ENCODE results near the gene NT5C2. TPM values are rescaled to one million over a fixed set of nuclear protein-coding genes. Genes with fewer than 3 reads are reported as not detected.

NT5C2 gene
- total RNA-seq, 1 donor from 2014 or later: 113 TPM

GRCh38 chr10:103077491-103078308, 115.4 kb downstream of the NT5C2 start:
- no peak overlapping the region for H3K27ac Mint-ChIP-seq (ENCODE audit: unreplicated experiment)
- no peak for DNase-seq (ENCODE audit: low read depth)

GRCh38 chr10:103077020-103077419, 116.1 kb downstream of the NT5C2 start:
- H3K36me3 Mint-ChIP-seq (ENCODE audit: low read depth, unreplicated experiment): peaks cover 16% of the 10 kb centered on the region
- H3K4me1 Mint-ChIP-seq (ENCODE audit: low read depth, unreplicated experiment): no peaks in the 10 kb centered on the region
- no peaks in the 10 kb centered on the region for H3K9me3 Mint-ChIP-seq (ENCODE audit: unreplicated experiment)
- H2AFZ ChIP-seq (ENCODE audit: low read depth, low read length): no peak overlapping the region
- H3K4me1 ChIP-seq (ENCODE audit: insufficient read depth, low read length): no peaks in the 10 kb centered on the region
- H3K4me2 ChIP-seq (ENCODE audit: low read length): no peak overlapping the region
- no peak overlapping the region for H3K27ac ChIP-seq (ENCODE audit: low read depth, low read length)
- H4K20me1 ChIP-seq (ENCODE audit: insufficient read depth, low read length): no peaks in the 10 kb centered on the region
- H3K36me3 ChIP-seq (ENCODE audit: insufficient read depth, low read length): no peaks in the 10 kb centered on the region
- no peak overlapping the region for H3K9ac ChIP-seq (ENCODE audit: low read length)
- no peaks in the 10 kb centered on the region for H3K9me3 ChIP-seq (ENCODE audit: insufficient read depth, low read depth, low read length)
- no peaks in the 10 kb centered on the region for H3K27me3 ChIP-seq (ENCODE audit: insufficient read depth, low read length)
- no peak for DNase-seq (ENCODE audit: low read depth)
- H3K27ac Mint-ChIP-seq (ENCODE audit: unreplicated experiment): no peak overlapping the region
- TF ChIP-seq EZH2 (IDR thresholded peaks at IDR 0.05; ENCODE audit: insufficient read depth, low read length): no peak
- TF ChIP-seq CTCF (IDR thresholded peaks at IDR 0.05; ENCODE audit: insufficient read depth, low read depth, low read length): no peak
- H3K4me3 ChIP-seq (ENCODE audit: insufficient read depth, low read depth, low read length): no peak overlapping the region
- H3K27me3 Mint-ChIP-seq (ENCODE audit: low read depth, unreplicated experiment): no peaks in the 10 kb centered on the region
- FAIRE-seq: no peak
- no peak overlapping the region for H3K4me3 Mint-ChIP-seq (ENCODE audit: unreplicated experiment)
- no peaks in the 10 kb centered on the region for H3K79me2 ChIP-seq (ENCODE audit: insufficient read depth, low read length)

More at GRCh38 chr10:103077491-103078308, 115.4 kb downstream of the NT5C2 start:
- Histone ChIP-seq H4K20me1 (ENCODE audit: insufficient read depth, low read length) (no peaks in the 10 kb centered on the region), H3K36me3 (ENCODE audit: insufficient read depth, low read length) (no peaks in the 10 kb centered on the region), H2AFZ (ENCODE audit: low read depth, low read length) (no peak overlapping the region), H3K4me1 (ENCODE audit: insufficient read depth, low read length) (no peaks in the 10 kb centered on the region), H3K79me2 (ENCODE audit: insufficient read depth, low read length) (no peaks in the 10 kb centered on the region), H3K4me3 (ENCODE audit: insufficient read depth, low read depth, low read length) (no peak overlapping the region), H3K4me2 (ENCODE audit: low read length) (no peak overlapping the region), H3K9me3 (ENCODE audit: insufficient read depth, low read depth, low read length) (no peaks in the 10 kb centered on the region), H3K27me3 (ENCODE audit: insufficient read depth, low read length) (no peaks in the 10 kb centered on the region), H3K27ac (ENCODE audit: low read depth, low read length) (no peak overlapping the region), H3K9ac (ENCODE audit: low read length) (no peak overlapping the region)
- no peaks in the 10 kb centered on the region for H3K4me1 Mint-ChIP-seq (ENCODE audit: low read depth, unreplicated experiment)
- peaks cover 18% of the 10 kb centered on the region for H3K36me3 Mint-ChIP-seq (ENCODE audit: low read depth, unreplicated experiment)
- no peaks in the 10 kb centered on the region for H3K27me3 Mint-ChIP-seq (ENCODE audit: low read depth, unreplicated experiment)
- H3K9me3 Mint-ChIP-seq (ENCODE audit: unreplicated experiment): no peaks in the 10 kb centered on the region
- H3K4me3 Mint-ChIP-seq (ENCODE audit: unreplicated experiment): no peak overlapping the region
- FAIRE-seq: no peak
- TF ChIP-seq CTCF (IDR thresholded peaks at IDR 0.05; ENCODE audit: insufficient read depth, low read depth, low read length) (no peak), EZH2 (IDR thresholded peaks at IDR 0.05; ENCODE audit: insufficient read depth, low read length) (no peak)

- DNase-seq (ENCODE audit: low read depth) (no peak), FAIRE-seq (no peak)
- Histone ChIP-seq H3K4me2 (ENCODE audit: low read length) (no peak overlapping the region), H3K27ac (ENCODE audit: low read depth, low read length) (no peak overlapping the region), H4K20me1 (ENCODE audit: insufficient read depth, low read length) (no peaks in the 10 kb centered on the region), H3K27me3 (ENCODE audit: insufficient read depth, low read length) (no peaks in the 10 kb centered on the region), H2AFZ (ENCODE audit: low read depth, low read length) (no peak overlapping the region), H3K9ac (ENCODE audit: low read length) (no peak overlapping the region), H3K4me3 (ENCODE audit: insufficient read depth, low read depth, low read length) (no peak overlapping the region), H3K79me2 (ENCODE audit: insufficient read depth, low read length) (no peaks in the 10 kb centered on the region), H3K4me1 (ENCODE audit: insufficient read depth, low read length) (no peaks in the 10 kb centered on the region), H3K9me3 (ENCODE audit: insufficient read depth, low read depth, low read length) (no peaks in the 10 kb centered on the region), H3K36me3 (ENCODE audit: insufficient read depth, low read length) (no peaks in the 10 kb centered on the region)
- Mint-ChIP-seq H3K4me3 (ENCODE audit: unreplicated experiment) (no peak overlapping the region), H3K36me3 (ENCODE audit: low read depth, unreplicated experiment) (peaks cover 10% of the 10 kb centered on the region), H3K27ac (ENCODE audit: unreplicated experiment) (no peak overlapping the region), H3K9me3 (ENCODE audit: unreplicated experiment) (no peaks in the 10 kb centered on the region), H3K4me1 (ENCODE audit: low read depth, unreplicated experiment) (peaks cover 9% of the 10 kb centered on the region), H3K27me3 (ENCODE audit: low read depth, unreplicated experiment) (no peaks in the 10 kb centered on the region)
- TF ChIP-seq EZH2 (IDR thresholded peaks at IDR 0.05; ENCODE audit: insufficient read depth, low read length) (no peak), CTCF (IDR thresholded peaks at IDR 0.05; ENCODE audit: insufficient read depth, low read depth, low read length) (no peak)
These were observed 120.2 kb downstream of the NT5C2 start for GRCh38 chr10:103072891-103073290.
